Sigmoid colon (tissue), 7 donors: ENCODE results near the gene FARSA. TPM values are rescaled to one million over a fixed set of nuclear protein-coding genes. Genes with fewer than 3 reads are reported as not detected.

Experiments used
- DNase-seq: peaks from one replicate; pipeline ENCODE4 v3.0.0-alpha.2; 2019
- H3K27ac ChIP-seq, 4 donors: fragments of 200-600 bp; sonication (generic); one replicate each; pipeline ENCODE4 v1.5.1; 2016 to 2019; ENCODE audit warnings: mild to moderate bottlenecking in 1 of 4
- H3K27me3 ChIP-seq, 3 donors: fragments of 200-600 bp; sonication (generic); one replicate each; pipeline ENCODE4 v1.5.1; 2019; ENCODE audit warnings: mild to moderate bottlenecking in 1 of 3
- H3K36me3 ChIP-seq, 4 donors: fragments of 200-600 bp; sonication (generic); one replicate each; pipeline ENCODE4 v1.5.1; 2016 to 2019
- H3K4me1 ChIP-seq, 4 donors: fragments of 200-600 bp; sonication (generic); one replicate each; pipeline ENCODE4 v1.5.1; 2017 to 2019
- H3K4me3 ChIP-seq, 4 donors: fragments of 200-600 bp; sonication (generic); one replicate each; pipeline ENCODE4 v1.5.1; 2017 to 2019; ENCODE audit warnings: mild to moderate bottlenecking in 2 of 4, moderate library complexity in 1 of 4
- H3K9me3 ChIP-seq, 4 donors: fragments of 200-600 bp in 3 of 4; sonication (generic) in 3 of 4; one replicate each; pipeline versions ENCODE4 v1.5.1 to v1.6.1; 2013 to 2019
- CTCF ChIP-seq, 4 experiments: fragments of 450-650 bp in 3 of 4; fragments of 200-600 bp in 1 of 4; IDR thresholded peaks; one replicate each; pipeline ENCODE4 v1.5.1; 2016 to 2019; ENCODE audit warnings: antibody characterized with exemption in 4 of 4, mild to moderate bottlenecking in 3 of 4, moderate library complexity in 2 of 4
- EP300 ChIP-seq, 4 donors: sonication (generic); formaldehyde crosslinking; IDR thresholded peaks; one replicate each; pipeline ENCODE4 v1.6.1; 2017; ENCODE audit warnings: antibody characterized with exemption in 4 of 4
- POLR2A ChIP-seq, 2 donors: fragments of 450-650 bp; IDR thresholded peaks; one replicate each; pipeline ENCODE4 v1.6.1; 2016; ENCODE audit warnings: antibody characterized with exemption in 2 of 2, mild to moderate bottlenecking in 2 of 2, moderate library complexity in 2 of 2
- POLR2AphosphoS5 ChIP-seq, 4 donors: sonication (generic); formaldehyde crosslinking; IDR thresholded peaks; one replicate each; pipeline ENCODE4 v1.6.1; 2017; ENCODE audit warnings: antibody characterized with exemption in 4 of 4
- WGBS, 2 donors: extraction: QIAGEN DNeasy Blood & Tissue Kit; methylation state at CpG; one replicate each; pipeline ENCODE4 v1.1.7; 2013; 5-methylcytosine and 5-hydroxymethylcytosine counted together
- intact Hi-C: fragments of 100-400 bp; cut with DNase I; formaldehyde crosslinking; loops from one replicate; pipeline ENCODE4 v1.15.1; 2023
- polyA plus RNA-seq, 3 donors: library from polyadenylated mRNA; stranded (reverse); fragments of 200-250 nt; gene quantifications; one replicate each; pipeline ENCODE4 v1.2.3, GENCODE V29; 2013
- total RNA-seq, 4 donors: library from RNA; depleted of rRNA; stranded (reverse); fragments of >200 nt; gene quantifications; one replicate each; pipeline ENCODE4 v1.1.0, GENCODE V29; 2016
- donor health status: healthy with polysubstance abuse.
- donor health status: Bipolar disorder and iron deficiency.
- donor health status: healthy.

FARSA gene
- total and polyA plus RNA-seq, 7 donors: 21.4 to 86.8 (median 31.6) TPM

- TF ChIP-seq CTCF (IDR thresholded peaks at IDR 0.05): no peak
- no peak overlapping the region for H3K4me3 ChIP-seq
- no peak overlapping the region for H3K27ac ChIP-seq
- intact Hi-C loops: loop anchor here (5.0 to 10.0 kb wide), 2 partner anchors 61 to 218 kb away; partner anchors contain the start of genes LYL1 and RAD23A
- H3K9me3 ChIP-seq: no peaks in the 10 kb centered on the region
- H3K27me3 ChIP-seq: peaks cover 5 to 23% (median 15%) of the 10 kb centered on the region in 3 donors
- H3K4me1 ChIP-seq: peaks cover 0 to 36% (median 29%) of the 10 kb centered on the region in 4 donors
- DNase-seq: no peak
- 79 to 85% methylated on average over 5 of the region's 5 CpGs for WGBS, 2 donors
- H3K36me3 ChIP-seq: no peaks in the 10 kb centered on the region
Observed at GRCh38 chr19:12886651-12886968, 46.9 kb downstream of the FARSA start.

- peak overlapping the region; percentile 7 to 37 (median 22) for H3K27ac ChIP-seq
- WGBS, 2 donors: 7 to 11% methylated on average over 53 of the region's 53 CpGs
- TF ChIP-seq POLR2A (IDR thresholded peaks at IDR 0.05) (no peak), CTCF (IDR thresholded peaks at IDR 0.05) (no peak), EP300 (IDR thresholded peaks at IDR 0.05) (no peak), POLR2AphosphoS5 (IDR thresholded peaks at IDR 0.05) (no peak)
- H3K4me1 ChIP-seq: peaks cover 0 to 32% (median 26%) of the 10 kb centered on the region in 4 donors
- intact Hi-C loops: loop anchor here (1.0 to 10.0 kb wide), 3 partner anchors 61 to 219 kb away; partner anchors contain the start of genes LYL1 and RAD23A
- no peaks in the 10 kb centered on the region for H3K36me3 ChIP-seq
- H3K4me3 ChIP-seq: peak overlapping the region; percentile 26 to 50 (median 43)
- no peak for DNase-seq
- no peaks in the 10 kb centered on the region for H3K9me3 ChIP-seq
- H3K27me3 ChIP-seq: peaks cover 5 to 23% (median 15%) of the 10 kb centered on the region in 3 donors
Observed at GRCh38 chr19:12885749-12886650, 47.5 kb downstream of the FARSA start.

GRCh38 chr19:12884926-12885748 lies 48.4 kb downstream of the FARSA start:
- Histone ChIP-seq H3K27me3 (peaks cover 5 to 23% (median 15%) of the 10 kb centered on the region in 3 donors), H3K36me3 (no peaks in the 10 kb centered on the region), H3K27ac (peak overlapping the region in 3 of 4 donors; percentile 7 to 37 (median 28)), H3K9me3 (no peaks in the 10 kb centered on the region), H3K4me1 (peaks cover 0 to 36% (median 29%) of the 10 kb centered on the region in 4 donors), H3K4me3 (peak overlapping the region; percentile 26 to 50 (median 43))
- intact Hi-C loops: loop anchor here (1.0 to 10.0 kb wide), 3 partner anchors 62 to 220 kb away; partner anchors contain the start of genes LYL1 and RAD23A
- TF ChIP-seq EP300 (IDR thresholded peaks at IDR 0.05) (no peak), CTCF (IDR thresholded peaks at IDR 0.05) (peak; percentile 19 to 68 (median 58)), POLR2AphosphoS5 (IDR thresholded peaks at IDR 0.05) (no peak), POLR2A (IDR thresholded peaks at IDR 0.05) (no peak)
- 2 to 4% methylated on average over 73 of the region's 73 CpGs for WGBS, 2 donors
- peak; percentile 85 for DNase-seq

- Histone ChIP-seq H3K4me3 (no peak overlapping the region), H3K27me3 (peaks cover 5 to 23% (median 15%) of the 10 kb centered on the region in 3 donors), H3K36me3 (no peaks in the 10 kb centered on the region), H3K27ac (no peak overlapping the region), H3K9me3 (no peaks in the 10 kb centered on the region), H3K4me1 (peaks cover 0 to 36% (median 31%) of the 10 kb centered on the region in 4 donors)
- intact Hi-C loops: loop anchor here (10.0 kb wide), 1 partner anchor 220 kb away; the partner anchor contains the start of gene LYL1
- DNase-seq: no peak
- 73 to 86% methylated on average over 12 of the region's 12 CpGs for WGBS, 2 donors
- TF ChIP-seq POLR2A (IDR thresholded peaks at IDR 0.05) (no peak), POLR2AphosphoS5 (IDR thresholded peaks at IDR 0.05) (no peak)
Observed at GRCh38 chr19:12884627-12884925, 48.9 kb downstream of the FARSA start.

- no peak overlapping the region for H3K4me3 ChIP-seq
- 93 to 95% methylated on average over 3 of the region's 3 CpGs for WGBS, 2 donors
- no peaks in the 10 kb centered on the region for H3K36me3 ChIP-seq
- intact Hi-C loops: loop anchor here (10.0 kb wide), 1 partner anchor 221 kb away; the partner anchor contains the start of gene LYL1
- H3K27ac ChIP-seq: no peak overlapping the region
- no peak for DNase-seq
- peaks cover 5 to 23% (median 15%) of the 10 kb centered on the region in 3 donors for H3K27me3 ChIP-seq
- peaks cover 0 to 36% (median 31%) of the 10 kb centered on the region in 4 donors for H3K4me1 ChIP-seq
- no peak for TF ChIP-seq POLR2A (IDR thresholded peaks at IDR 0.05)
- no peak for TF ChIP-seq POLR2AphosphoS5 (IDR thresholded peaks at IDR 0.05)
- TF ChIP-seq CTCF (IDR thresholded peaks at IDR 0.05): no peak
- TF ChIP-seq EP300 (IDR thresholded peaks at IDR 0.05): no peak
- no peaks in the 10 kb centered on the region for H3K9me3 ChIP-seq
Observed at GRCh38 chr19:12884202-12884601, 49.3 kb downstream of the FARSA start.
